GM21360 (cell line): ENCODE data around the gene TENM3.

Source experiments
- ATAC-seq: cut with Tn5 transposase; IDR thresholded peaks from one replicate; pipeline ENCODE4 v1.9.1; 2021; ENCODE audit warnings: mild to moderate bottlenecking, moderate library complexity; ENCODE audit not compliant: unreplicated experiment

TENM3 gene

DNA sequence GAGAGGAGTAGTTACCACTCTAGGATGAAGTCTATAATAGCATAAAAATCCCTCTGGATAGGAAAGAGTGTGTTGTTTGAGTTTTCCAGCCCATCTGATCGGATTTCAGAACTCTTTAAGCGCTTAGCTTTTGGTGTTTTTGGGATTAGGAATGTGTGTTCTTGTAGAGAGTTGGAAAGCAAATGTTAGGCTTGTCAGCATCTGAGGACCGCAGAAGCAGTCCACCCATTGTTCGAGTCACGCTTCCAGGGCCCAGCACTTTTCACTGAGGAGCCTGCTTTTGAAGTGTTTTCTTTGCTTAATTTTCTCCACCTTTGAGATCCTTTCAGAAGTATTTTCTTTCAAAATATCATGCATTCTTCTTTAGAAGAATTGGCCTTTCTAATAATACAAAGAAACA lies 306.2 kb downstream of the TENM3 start:
- ATAC-seq = no peak

DNA sequence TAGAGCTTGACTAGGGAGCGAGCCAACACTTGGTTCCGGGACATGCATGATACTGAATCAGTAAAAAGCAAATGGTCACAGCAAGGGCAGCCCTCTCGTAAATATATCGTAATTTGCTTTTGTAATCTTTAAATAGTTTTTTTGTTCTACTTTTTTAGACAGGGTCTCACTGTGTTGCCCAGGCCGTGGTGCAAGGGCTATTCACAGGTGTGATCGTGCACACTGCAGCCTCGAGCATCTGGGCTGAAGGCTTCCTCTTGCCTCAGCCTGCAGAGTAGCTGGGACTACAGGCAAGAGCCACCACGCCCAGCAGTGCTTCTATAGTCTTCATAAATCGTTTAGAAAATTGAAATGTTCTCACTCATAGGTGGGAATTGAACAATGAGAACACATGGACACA lies 309.7 kb downstream of the TENM3 start:
- ATAC-seq = no peak

DNA sequence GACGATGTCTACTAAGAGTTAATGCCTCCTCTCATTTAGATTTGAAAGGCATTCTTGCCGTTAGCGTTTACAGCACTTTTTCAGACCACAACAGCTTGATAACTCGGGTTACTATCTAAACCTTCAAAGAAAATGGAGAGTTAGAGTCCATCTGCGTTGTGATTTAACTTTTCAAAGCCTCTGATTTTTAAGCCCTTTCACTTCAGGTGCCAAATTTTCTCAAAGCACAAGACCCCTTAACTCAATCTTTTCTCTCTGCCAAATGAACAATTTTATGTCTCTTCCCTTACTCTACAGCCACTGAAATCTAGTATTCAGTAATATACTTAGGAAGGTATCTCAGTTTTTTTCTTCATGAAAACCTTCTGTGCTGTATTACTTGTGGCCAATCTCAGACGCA lies 310.5 kb downstream of the TENM3 start:
- ATAC-seq = no peak

DNA sequence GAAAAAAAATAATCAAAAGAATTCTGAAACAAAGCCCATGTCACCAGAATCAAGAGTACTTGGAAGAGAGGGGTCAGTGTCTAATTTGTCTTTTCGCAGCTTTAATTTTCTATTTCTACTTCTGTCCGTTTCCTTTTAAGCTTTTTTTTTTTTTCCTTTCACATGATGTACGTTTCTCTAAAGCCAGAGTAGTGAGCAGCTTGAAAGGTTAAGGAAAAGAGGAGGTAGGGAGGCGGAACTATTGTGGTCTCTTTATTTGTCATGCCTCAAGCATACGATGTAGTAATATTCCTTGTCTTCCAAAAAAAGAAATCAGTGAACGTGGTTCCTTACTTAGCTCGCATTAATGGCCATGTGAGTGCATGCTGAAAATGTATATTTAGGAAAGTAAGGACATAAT lies 311.5 kb downstream of the TENM3 start:
- no peak for ATAC-seq

DNA sequence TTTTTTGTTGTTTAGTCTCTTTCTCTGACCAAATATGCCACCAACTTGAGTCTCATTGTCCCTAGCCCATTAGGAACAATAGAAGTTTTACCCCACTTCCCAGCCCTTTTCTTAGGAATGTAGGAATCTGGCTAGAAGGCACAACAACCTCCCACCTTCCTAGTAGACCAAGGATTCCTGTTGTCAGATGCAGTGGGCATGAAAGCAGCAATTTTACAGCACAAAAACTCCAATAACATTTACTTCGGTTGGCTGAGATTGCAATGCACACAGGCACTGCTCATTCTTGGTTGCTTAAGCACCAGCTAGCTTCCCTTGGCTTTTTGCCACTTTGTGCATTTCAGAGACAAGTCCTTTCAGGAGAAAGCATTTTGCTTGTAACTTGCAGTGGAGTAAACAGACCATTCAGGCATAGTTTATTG lies 312.8 kb downstream of the TENM3 start:
- no peak for ATAC-seq

DNA sequence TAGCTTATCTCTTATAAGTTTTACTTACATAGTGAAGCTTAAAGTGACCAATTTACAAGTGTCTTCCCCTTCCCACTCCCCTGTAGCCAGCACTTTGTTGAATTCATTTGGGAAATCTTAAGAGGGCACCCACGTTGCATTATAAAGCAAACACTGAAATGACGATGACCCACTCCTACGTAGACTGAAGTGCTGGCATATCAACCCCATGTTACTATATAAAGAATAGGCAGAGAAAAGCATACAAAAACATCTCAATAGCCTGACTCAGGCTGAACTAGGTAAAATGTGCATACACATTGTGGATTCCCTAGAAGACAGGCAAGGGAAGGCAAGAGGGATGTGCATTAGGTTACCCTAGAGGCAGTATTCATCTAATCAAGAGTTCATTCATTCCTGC lies 313.4 kb downstream of the TENM3 start:
- ATAC-seq = no peak

DNA sequence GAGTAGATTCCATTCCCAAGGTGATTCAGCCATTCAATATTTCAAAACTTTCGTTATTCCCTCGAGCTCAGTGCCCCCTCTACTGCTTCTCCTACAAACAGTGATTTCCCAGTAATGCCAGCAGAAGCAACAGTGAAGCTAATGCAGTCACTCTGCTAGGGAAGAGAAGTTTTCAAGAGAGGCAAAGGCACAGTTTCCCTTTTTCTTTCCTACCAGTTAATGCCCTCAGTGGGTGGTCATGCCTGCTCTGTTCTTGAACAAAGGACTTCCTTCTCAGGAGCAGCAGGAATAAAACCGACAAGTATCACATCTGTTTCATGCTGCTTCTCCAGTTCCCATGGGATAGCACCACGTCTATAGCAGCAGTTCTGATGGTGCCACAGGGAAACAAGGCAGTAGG lies 317.2 kb downstream of the TENM3 start:
- ATAC-seq = no peak

DNA sequence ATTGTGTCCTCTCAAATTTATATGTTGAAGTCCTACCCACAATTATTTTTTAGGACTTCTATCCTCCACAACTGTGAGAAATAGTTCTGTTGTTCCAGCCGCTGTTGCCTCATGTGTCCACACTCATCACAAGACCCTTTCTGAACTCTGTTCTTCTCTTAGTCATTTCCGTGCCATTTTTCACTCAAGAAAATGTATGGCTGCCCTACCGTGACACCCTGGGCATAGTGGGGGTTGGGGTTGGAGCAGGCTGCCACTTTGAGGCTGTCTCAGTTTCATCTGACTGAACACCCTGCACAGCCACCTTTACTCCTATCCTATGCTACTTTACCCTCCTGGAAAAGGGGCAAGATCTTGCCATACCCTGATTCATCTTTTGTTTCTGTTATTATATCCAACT lies 319.1 kb downstream of the TENM3 start:
- no peak for ATAC-seq

DNA sequence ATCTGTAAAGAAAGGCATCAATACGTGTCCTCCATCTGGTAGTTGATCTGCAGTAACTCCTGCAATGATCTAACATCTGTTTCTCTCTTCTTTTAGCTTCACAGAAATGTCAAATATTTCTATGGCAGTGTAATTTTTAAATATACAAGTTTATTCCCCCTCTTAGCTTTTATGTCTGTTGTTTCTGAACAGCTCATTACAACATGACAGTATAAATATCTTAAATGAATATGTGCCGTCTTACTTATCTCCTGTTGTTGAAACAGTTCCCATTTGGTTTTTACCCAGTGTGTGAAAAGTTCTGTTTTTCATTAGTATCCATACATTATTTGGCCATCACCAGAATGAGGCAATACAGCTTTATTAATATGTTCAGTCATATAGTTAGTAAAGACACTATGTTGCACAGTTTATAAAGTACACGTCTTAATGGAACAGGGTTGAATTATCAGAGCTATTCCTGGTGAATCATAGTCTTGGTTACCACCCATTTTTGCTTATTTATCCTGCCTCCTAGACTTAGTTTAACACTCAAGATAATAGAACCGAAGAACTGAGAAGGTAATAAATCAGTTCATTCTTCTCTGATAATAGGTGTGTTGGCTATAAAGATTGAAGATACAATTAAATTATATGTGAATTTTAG lies 321.6 kb downstream of the TENM3 start:
- no peak for ATAC-seq

DNA sequence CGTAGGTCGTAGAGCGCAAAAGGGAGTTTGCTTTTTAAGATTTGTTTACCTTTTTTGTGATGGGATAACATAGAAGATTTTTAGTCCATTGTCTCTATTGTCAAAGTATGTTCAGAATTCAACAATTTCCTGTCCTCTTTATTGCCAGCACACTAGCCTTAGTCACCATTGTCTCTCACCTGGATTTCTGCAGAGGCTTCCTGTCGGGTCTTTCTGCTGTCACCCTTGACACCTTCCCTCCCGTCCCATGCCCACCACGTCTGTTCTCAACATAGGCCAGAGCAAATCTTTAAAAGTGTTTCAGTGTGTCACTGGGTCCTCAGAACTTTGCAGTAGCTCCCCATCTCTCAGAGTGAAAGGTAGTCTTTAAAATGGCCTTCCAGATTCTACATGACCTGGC lies 323.9 kb downstream of the TENM3 start:
- no peak for ATAC-seq

DNA sequence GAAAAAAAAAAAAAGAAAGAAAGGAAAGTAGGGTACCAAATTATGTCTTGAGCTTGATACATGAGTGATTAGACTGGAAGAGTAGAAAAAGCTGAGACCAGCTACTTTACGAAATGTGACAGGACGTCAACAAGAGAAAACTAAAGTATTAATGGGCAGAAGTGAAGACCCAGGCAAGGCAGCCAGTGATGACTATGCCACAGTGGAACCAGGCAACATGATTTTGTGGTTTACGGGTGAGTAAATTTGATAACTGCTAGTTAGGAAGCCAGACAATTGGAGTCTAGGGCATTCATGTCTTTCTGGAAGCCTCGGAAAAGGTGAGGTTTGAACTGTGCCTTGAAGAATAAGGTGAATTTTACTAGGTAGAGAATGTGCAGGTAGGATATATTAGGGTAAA lies 326.4 kb downstream of the TENM3 start:
- no peak for ATAC-seq

DNA sequence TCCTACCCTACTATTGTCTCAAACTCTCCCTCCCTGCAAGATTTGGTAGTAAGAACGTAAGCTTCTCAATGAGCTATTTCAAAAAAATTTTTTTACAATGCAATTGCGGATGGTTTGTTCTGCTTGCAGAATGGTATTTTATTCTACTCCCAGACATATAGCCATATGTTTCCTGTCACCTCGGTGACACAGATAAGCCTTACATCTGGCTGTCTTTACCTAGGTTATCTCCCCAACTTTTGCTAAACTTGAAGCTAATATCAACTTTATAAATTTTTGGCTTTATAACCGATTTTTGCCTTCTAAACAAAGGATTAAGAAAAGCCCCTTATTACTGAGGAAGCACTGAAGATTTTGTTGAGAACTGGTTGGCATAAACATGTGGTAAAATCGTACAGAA lies 331.5 kb downstream of the TENM3 start:
- no peak for ATAC-seq

DNA sequence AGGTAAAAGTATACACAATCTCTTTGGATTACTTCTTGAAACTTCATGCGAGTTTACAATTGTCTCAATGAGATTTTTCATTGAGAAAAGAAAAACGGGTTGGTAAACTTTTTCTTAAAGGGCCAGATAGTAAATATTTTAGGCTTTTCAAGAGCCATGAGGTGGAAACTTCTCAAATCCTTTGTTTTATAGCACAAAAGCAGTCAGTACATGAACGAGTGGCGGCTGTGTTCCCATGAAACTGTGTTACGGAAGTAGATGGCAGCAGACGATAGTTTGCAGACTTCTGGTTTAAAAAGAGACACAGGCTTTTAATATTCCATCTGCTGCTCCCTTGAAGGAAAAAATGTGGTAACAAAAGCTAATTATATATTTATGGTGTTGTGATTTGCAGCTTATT lies 332.0 kb downstream of the TENM3 start:
- no peak for ATAC-seq

DNA sequence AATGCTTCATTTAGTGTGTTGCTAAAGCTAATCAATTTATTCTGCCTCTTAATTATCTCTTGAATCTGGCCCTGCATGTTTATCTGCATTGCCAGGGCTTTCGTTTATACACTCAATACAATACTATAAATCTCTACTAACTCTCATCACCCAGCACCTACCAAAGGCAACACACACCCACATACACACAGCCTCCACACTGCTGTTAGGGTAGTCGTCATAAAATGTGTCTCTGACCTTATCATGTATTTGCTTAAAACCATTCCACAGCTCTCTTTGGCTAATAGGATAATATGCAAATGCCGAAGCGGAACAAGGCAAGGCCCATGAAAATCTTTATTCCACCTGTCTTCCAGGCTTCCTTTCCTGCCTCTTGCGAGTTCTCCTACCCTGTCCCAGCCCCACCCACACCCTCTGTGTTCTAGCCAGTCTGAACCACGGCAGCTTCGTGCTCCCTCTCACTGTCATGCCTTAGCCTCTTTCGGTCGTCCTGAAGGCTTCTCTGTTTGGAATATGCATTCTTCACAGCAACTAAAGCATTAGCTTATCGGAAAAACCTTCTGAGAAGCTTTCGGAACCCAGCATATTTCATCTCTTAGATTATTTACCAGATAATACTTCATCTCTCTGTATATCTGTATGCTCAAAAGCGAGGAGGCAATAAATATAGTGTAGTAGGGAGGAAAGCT lies 333.5 kb downstream of the TENM3 start:
- no peak for ATAC-seq

DNA sequence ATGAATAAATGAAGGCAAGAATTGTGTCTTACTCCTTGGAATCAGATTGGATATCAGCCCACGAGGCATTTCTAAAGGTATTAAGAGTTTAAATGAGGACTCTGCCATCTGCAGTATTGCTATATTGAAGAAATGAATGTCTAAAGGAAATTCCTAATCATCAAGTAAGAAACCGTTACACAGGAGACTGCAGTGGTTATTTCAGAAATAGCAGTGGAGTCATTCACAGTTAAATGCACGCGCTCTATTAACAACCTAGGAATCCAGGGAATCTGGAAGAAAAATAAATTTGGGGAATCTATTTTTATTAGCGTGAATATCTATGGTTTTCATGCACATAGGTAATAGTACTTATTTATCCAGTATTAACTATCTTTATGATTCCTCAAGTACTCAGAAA lies 334.2 kb downstream of the TENM3 start:
- no peak for ATAC-seq

DNA sequence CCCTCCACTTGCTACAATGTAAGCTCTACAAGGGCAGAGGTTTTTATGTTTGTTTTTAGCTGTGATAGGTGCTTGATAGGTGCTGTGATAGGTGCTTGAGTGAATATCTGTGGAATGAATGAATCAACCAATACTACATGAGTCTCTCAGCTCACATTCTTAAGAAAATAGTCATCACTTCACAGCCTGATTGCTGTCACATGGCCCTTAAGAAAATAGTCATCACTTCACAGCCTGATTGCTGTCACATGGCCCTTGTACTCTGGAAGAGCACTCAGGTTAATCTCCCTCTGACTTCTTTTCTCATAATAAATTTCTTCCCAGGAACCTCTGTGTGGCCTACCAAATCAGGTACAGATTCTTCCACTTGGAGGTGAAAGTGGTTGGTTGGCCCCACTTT lies 335.2 kb downstream of the TENM3 start:
- no peak for ATAC-seq

DNA sequence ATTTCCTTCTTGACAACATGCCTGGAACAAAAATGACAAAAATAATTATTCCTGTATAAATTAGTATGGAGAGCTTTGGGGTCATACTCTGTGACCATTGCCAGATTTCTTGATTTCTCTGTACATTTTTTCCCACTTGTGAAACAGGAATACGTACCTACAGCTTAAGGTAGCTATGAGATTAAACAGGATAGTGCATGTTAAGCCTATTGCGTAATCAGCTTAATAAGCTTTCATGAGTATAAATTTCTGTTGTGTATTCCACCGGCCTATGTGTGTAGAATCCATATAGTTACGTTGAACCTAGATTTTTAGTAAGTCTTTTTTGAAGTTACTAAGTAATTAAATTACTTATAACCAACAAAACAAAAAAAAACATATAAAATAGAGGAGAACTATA lies 339.0 kb downstream of the TENM3 start:
- no peak for ATAC-seq

DNA sequence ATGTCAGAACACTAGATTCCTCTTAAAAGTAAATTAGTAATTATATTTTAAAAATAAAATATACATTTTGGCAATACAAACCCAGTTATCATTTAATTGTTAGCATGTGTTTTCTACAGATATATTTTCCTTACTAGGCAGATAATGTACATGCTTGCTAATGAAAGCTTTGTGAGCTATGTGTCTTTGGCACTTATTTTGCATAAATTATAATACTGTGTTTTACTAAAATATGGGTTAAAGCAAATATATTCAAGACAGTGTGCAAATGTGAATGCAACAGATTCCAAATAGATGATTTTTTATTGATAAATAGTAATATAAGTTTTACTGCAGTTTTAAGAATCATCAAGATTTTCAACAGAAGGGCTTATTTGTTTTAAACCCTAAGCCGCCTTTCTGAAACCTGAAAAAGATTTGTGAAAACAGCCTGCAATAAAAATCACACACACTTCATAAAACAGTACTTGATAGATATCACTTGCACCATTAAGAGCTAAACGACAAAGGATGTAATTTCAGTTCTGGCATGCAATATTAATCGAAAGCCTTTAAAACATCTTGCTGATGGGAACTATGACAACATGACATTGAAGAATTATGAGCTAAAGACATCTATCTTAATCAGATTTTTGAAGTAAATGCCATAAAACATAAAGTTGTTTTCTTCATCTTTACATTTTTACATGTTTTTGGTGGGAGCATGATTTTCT lies 340.7 kb downstream of the TENM3 start:
- no peak for ATAC-seq

DNA sequence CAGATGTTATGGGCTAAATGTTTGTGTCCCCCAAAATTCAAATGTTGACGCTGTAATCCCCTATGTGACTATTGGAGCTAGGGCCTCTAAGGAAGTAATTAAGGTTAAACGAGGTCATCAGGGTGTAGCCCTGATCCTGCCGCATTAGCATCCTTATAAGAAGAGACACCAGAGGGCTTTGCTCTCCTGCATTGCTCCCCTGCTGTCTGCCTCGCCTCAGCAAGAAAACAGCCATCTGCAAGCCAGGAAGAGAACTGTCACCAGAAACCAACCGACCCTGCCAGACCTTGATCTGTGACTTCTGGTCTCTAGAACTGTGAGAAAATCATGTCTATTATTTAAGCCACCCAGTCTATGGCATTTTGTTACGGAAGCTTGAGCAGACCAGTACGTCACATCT lies 342.1 kb downstream of the TENM3 start:
- no peak for ATAC-seq

DNA sequence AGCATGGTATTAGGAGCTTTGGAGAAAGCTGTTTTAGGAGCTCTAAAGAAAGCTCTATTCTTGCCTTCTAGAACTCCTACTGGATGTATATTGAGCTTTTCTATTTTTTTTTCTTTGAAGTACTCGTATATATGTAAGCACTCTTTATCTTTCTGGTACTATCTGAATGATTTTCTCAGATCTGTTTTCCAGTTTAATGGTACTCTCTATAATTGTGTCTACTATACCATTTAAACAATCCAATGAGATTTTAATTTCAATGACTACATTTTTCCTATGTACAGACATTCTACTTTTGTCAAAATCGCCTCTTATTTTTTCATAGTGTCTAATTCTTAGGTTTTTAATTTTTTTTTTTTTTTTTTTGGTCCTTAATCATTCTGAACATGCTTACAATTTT lies 345.9 kb downstream of the TENM3 start:
- no peak for ATAC-seq

DNA sequence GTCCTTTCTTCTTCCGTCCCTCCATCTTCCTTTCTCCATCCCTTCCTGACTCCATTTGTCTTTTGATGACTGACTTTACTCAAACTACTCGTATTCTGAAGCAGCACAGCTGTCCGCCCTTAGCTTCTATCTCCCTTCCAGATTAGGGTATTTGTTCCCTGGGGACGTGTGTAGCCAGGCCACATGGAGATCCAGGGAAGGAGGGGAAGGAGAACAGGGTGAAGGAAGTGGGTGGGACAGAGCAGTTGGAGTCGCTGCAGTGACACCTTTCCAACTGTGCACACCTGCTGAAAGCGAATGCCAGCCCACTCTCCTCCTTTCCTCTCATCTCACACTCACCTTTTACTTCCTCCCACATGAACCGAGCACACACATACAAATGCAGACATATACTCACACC lies 350.2 kb downstream of the TENM3 start:
- ATAC-seq = no peak

DNA sequence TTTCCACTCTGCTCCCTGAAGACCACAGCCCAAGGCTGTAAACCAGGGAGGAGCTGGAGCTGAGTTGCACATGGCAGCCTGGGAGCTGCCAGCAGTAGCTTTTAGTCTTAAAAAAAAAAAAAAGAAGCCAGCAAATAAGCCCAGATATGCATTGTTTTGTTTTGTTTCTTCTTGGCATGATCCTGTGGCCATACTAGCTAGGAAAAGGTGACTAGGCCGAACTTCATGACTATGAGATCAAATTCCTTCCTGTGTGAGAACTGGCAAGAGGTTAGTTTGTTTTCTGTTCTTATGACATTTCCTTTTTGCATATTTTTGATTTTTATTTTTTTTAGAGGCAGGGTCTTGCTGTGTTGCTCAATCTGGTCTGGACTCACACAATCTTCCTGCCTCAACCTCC lies 350.7 kb downstream of the TENM3 start:
- no peak for ATAC-seq
